Limb (tissue), 2 donors: Measurements from ENCODE around the gene RIT1.

Experiments used
- DNase-seq, 2 donors: peaks; one replicate each; pipeline ENCODE4 v3.0.0-alpha.2; 2016; ENCODE audit errors: extremely low spot score in 2 of 2

The RIT1 gene

GRCh38 chr1:155892796-155893195 lies 18.4 kb downstream of the RIT1 start:
- no peak for DNase-seq

- DNase-seq = no peak
These were observed 20.9 kb downstream of the RIT1 start for GRCh38 chr1:155890251-155890650.

- no peak for DNase-seq
These were observed 21.6 kb downstream of the RIT1 start for GRCh38 chr1:155889566-155889965.

GRCh38 chr1:155888481-155888880 lies 22.7 kb downstream of the RIT1 start:
- DNase-seq = no peak

DNA sequence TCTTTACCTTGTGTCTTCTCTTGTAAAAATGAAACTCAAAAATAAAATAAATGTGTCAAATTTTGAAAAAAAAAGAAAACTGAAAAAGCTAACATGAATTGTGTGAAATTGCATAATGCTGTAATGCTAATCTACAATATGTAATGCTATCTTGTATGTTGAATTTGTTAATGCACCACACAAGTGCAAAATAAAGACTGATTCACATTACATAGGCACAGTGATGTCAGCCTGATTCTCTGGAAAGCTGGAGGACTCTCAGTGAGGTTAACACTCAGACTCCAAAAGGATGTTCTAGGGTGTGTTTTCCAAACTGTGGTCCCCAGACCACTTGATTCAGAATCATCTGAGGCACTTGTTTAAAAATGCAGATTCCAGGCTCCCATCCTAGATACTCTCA lies 26.2 kb downstream of the RIT1 start:
- DNase-seq = no peak

GRCh38 chr1:155884031-155884960 lies 26.9 kb downstream of the RIT1 start:
- DNase-seq = no peak

- no peak for DNase-seq
These were observed 28.4 kb downstream of the RIT1 start for GRCh38 chr1:155882766-155883165.

DNA sequence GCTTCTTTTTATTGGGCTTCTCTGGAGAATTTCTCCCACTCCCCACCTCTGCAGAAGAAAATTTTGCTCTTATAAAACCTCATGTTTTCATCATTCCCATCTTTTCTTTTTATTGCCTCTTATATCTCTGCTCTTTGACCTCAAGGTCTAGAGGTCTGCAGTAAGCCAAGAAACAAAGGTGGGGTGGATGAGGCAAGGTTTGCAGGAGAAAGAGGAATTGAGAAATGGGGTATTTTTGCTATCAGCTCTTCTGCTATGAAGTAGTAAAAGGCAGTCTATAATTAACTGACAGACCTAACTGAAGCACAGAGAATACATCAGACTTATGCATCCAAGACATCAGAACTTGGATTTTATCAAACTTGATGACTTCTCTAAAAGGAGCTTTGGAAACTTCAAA lies 28.9 kb downstream of the RIT1 start:
- DNase-seq = no peak

GRCh38 chr1:155880950-155881349 lies 30.2 kb downstream of the RIT1 start:
- DNase-seq = no peak

GRCh38 chr1:155880251-155880650 lies 30.9 kb downstream of the RIT1 start:
- no peak for DNase-seq

DNA sequence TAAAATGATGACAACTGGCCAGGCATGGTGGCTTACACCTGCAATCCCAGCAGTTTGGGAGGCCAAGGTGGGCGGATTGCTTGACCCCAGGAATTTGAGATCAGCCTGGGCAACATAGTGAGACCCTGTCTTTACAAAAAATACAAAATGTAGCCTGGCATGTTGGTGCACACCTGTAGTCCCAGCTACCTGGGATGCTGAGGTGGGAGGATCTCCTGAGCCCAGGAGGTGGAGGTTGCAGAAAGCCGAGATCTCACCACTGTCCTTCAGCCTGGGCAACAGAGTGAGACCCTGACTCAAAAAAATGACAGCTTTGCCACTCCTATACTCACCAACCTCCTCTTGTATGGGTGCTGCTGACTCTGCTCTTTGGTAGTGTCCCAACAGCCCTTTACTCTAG lies 33.2 kb downstream of the RIT1 start:
- DNase-seq = no peak

DNA sequence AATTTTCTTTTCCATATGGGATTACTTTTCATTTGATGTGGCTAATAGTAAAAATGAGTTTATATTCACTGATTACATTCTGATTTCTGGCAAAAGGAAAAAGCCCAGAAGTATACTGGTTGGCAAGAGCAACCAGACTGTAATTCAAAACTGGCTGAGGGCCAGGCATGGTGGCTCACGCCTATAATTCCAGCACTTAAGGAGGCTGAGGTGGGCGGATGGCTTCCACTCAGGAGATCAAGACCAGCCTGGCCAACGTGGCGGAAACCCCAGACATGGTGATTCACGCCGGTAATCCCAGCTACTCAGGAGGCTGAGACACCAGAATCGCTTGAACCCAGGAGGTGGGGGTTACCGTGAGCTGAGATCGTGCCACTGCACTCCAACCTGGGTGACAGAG lies 37.3 kb downstream of the RIT1 start:
- DNase-seq = peak in 1 of 2 donors; percentile 38

DNA sequence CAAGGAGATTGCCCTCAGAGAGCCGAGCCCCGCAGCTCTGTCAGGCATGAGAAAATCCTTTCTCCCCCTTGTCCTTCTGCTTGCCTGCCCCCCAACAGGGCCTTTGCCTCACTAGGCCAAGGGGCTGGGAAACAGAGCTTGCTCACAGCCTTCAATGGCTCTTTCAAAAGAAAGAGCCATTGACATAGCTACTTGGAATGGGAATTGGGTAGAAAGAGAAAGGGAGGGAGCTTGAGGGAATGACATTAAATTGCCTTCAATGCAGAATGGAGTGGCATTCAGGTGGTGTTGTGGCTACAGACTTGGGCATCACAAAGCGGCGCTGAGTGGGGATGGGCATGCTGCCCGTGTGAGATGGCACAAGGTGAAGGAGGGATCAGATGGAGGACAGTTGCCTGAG lies 38.6 kb downstream of the RIT1 start:
- DNase-seq = peak in 1 of 2 donors; percentile 34

DNA sequence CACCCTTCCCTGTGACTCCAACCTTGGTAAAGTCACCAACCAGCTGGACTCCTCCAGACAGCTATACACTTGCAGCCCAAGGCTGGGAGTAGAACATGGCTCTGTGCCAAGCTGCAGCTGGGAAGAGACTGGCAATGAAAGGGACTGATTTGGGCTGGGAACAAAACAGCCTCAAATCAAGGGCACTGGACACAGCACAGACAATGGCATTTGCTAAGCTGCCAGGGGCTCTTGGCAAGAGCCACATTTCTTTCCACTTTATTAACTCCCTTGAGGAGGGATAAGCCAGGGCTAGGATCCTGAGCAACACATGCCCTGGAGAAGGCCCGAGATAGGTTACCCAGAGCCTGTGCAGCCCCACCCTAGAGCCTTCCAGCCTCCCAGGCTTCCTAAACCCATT lies 39.8 kb downstream of the RIT1 start:
- peak; percentile 49 to 71 for DNase-seq

DNA sequence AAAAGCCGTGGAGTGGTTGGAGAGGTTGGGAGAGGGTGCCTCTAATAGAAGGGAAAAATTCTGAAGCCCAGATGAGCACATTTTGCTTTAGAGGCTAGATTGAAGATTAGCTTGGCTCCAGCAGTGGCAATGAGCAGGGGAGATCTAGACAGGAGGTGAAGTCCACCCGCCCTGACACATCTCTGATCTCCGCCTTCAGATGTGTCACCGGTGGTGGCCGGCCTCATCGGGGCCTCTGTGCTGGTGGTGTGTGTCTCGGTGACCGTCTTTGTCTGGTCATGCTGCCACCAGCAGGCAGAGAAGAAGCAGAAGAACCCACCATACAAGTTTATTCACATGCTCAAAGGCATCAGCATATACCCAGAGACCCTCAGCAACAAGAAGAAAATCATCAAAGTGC lies 43.4 kb downstream of the RIT1 start:
- no peak for DNase-seq

- DNase-seq = no peak
These were observed 46.8 kb downstream of the RIT1 start for GRCh38 chr1:155864393-155864792.

DNA sequence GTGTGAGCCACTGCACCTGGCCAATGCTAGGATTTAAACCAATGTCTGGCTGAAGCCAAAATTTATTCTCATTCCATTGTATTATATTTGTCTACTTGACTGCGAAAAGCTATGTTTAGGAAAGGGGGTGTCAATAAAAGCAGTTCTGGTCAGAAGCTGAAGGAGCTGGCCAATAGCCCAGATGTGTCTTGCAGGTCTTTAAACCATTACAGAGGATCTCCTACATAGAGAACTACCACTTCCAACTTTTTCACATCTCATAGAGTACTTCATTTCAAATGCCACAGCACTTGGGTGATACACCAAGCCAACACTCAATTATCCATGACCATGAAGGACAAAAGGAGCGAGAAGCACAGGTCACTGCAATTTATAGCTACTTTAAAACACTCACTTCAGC lies 49.3 kb downstream of the RIT1 start:
- no peak for DNase-seq

DNA sequence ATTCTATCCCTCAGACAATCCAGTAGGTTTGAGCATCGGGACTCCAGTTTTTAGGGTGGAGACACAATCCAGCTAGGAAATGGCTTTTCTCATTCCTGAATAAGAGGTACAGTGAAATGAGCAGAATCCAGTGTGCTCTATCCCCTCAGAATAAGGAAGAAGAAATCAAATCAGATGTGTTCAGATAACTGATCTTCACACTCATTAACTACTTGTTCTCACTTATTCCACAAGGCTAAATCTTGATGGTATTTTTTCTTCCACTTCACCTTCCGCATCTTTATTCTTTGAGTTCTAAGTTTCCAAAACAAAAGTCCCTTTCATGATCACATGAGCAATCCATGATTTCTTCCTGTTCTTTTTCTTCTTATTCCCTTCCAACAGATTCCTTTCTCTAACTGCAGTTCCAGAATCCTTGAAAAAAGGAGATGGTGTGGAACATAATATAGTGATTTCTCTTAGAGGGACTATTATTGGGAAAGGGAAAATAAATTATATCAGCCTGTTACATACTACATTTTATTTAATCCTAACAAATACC lies 50.1 kb downstream of the RIT1 start:
- DNase-seq = peak in 1 of 2 donors; percentile 50

DNA sequence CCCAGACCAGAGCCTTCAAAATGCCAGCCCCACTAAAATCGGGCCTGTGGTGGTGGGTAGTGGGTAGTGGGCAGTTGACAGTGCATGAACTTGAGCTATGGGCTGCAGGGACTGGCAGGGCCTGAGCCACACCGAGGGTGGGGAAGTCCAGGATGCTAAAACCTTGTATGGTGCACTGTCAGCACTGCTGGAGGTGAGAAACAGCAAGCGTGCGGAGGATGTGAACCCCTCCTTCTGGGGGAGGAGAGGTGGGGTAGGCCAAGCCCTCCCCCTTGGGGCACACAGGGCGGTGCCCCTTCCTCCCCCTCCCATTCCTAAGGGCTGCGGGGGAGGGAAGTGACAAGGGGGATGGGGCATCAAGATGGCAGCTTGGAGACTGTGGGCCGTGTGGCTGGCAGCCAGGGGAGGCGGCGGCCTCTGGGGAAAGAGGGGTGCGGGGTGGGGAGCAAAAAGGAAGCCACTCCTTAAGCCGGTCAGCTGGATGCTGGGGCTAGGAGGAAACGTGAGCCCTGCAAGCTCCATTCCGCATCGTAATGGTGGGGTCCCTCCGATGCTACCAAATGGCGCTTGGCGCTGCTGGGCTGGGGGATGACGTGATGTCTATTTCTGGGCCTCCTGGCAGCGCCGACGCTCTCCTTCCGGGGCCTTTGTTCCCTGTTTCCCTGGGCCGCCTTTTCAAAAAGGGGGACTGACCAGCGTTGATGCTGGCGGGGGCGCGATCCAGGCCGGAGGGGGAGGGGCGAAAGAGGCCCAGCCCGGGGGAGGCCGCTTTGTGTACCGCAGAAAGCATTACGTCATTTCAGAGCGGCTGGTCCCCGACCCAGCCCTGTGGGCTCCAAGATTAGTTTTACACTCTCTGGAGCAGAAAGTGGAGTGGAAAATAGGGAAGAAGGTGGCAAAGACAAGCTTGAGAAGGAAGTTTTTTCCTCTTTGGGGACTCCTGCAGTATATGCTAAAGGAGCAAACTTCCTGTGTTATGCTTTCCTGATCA lies 51.0 kb downstream of the RIT1 start:
- peak; percentile 80 to 94 for DNase-seq

- DNase-seq = peak; percentile 95 to 97
These were observed 51.8 kb downstream of the RIT1 start, which contains the start of gene SYT11 for GRCh38 chr1:155859234-155859829. Gene SYT11 (plus strand): TSS chr1:155859567. CDS start chr1:155859762, 195 bp downstream.

DNA sequence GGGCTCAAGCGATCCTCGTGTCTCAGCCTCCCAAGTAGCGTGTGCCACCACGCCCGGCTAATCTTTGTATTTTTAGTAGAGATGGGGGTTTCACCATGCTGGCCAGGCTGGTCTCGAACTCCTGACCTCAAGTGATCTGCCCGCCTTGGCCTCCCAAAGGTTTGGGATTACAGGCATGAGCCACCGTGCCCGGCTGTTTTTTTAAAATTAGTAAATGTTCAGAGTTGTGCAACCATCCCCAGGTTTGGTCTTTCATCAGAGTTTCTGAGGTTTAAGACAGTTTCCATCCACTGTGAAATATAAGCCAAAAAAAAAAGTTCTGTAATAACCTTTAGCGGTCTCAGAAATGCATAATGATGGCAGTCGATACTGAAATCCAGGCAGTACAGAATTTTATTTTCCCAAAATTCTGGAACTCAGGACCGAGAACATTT lies 52.3 kb downstream of the RIT1 start:
- no peak for DNase-seq
